ENCODE data around the gene PRKN.

The PRKN gene

GRCh38 chr6:161300823-161301222, 1426.7 kb downstream of the PRKN start:
- no peak for DNase-seq (ENCODE audit: low read depth in 2 of 2, low spot score in 1 of 2)

GRCh38 chr6:161299726-161300125, 1427.8 kb downstream of the PRKN start:
- no peak for DNase-seq (ENCODE audit: low read depth in 2 of 2, low spot score in 1 of 2)

All from stimulated activated CD8-positive, alpha-beta memory T cell treated with anti-CD3 and anti-CD28 coated beads, Interleukin-4, amount 100 ng/mL, for 1 hour (primary cell).